Activated CD8-positive, alpha-beta memory T cell treated with anti-CD3 and anti-CD28 coated beads, Interleukin-2, amount 10 ng/mL, durations not matched to agents 7 days and 5 days (primary cell): ENCODE measurements around the gene ZNF526. TPM values are rescaled to one million over a fixed set of nuclear protein-coding genes. Genes with fewer than 3 reads are reported as not detected.
"Not testable (repeated sequence)": the region's sequence is repeated elsewhere in the genome, so short reads cannot be mapped to it uniquely, and the experiment has no call there.

ENCODE experiments used
- ATAC-seq: fragments of 150-1000 bp; cut with Tn5 transposase; one replicate; pipeline ENCODE4 v1.10.0; 2021; ENCODE audit warnings: moderate library complexity
- CTCF ChIA-PET: fragments of 350-600 bp; sonication (Branson Sonifier 250); formaldehyde crosslinking; loops from one replicate; lab custom pipeline; 2021; ENCODE audit warnings: antibody characterized with exemption; lab: Charles Lee
- DNase-seq: peaks from one replicate; pipeline ENCODE4 v3.0.0-alpha.2; 2020
- H3K27ac Mint-ChIP-seq: one replicate; pipeline ENCODE4 v1.8.0; 2021; ENCODE audit warnings: mild to moderate bottlenecking, mixed read lengths
- H3K27me3 Mint-ChIP-seq: one replicate; pipeline ENCODE4 v1.8.0; 2021; ENCODE audit warnings: mixed read lengths
- H3K36me3 Mint-ChIP-seq: one replicate; pipeline ENCODE4 v1.8.0; 2021; ENCODE audit warnings: mild to moderate bottlenecking, mixed read lengths
- H3K4me1 Mint-ChIP-seq: one replicate; pipeline ENCODE4 v1.8.0; 2021; ENCODE audit warnings: mixed read lengths
- H3K4me3 Mint-ChIP-seq: one replicate; pipeline ENCODE4 v1.8.0; 2021; ENCODE audit warnings: mild to moderate bottlenecking, moderate library complexity, mixed read lengths
- H3K9me3 Mint-ChIP-seq: one replicate; pipeline ENCODE4 v1.8.0; 2022; ENCODE audit warnings: low read depth, mixed read lengths
- total RNA-seq, 2 experiments: library from RNA; stranded (reverse); gene quantifications; one replicate each; pipeline ENCODE4 v1.2.3, GENCODE V29; 2021

The ZNF526 gene
- total RNA-seq, 2 experiments from 2014 or later, result 21.9 to 24.4 TPM

- Mint-ChIP-seq H3K27me3 (peaks cover 8% of the 10 kb centered on the region), H3K4me3 (peak within 1 kb of the TSS; percentile 68), H3K9me3 (no peaks in the 10 kb centered on the region), H3K4me1 (peaks cover 29% of the 10 kb centered on the region), H3K27ac (peak within 1 kb of the TSS; percentile 76), H3K36me3 (peaks cover 2% of the 10 kb centered on the region)
- CTCF ChIA-PET, result interaction anchor here (1.4 to 1.9 kb wide), 2 partner anchors 11 to 24 kb away, joined by 5 to 7 read pairs; no protein-coding TSS in a partner anchor
- DNase-seq, result peak; percentile 91
- ATAC-seq, result peak; percentile 76
These were observed 35.0 kb downstream of the ZNF526 start, which contains the start of gene ERF for GRCh38 chr19:42254850-42255765. ERF (minus strand) TSS chr19:42255128; CDS start chr19:42254999, 129 bp downstream.

GRCh38 chr19:42255766-42256745, 35.9 kb downstream of the ZNF526 start:
- no peak overlapping the region for H3K27ac Mint-ChIP-seq

DNA sequence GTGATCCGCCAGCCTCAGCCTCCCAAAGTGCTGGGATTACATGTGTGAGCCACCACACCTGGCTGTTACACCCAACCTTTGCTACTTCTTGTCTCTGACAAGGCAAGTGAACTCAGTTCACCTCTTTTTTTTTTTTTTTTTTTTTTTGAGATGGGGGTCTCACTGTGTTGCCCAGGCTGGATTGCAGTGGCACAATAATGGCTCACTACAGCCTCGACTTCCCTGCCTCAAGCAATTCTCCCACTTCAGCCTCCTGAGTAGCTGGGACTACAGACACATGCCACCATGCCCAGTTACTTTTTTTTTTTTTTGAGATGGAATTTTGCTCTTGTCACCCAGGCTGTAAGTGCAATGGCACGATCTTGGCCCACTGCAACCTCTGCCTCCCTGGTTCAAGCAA, 37.7 kb downstream of the ZNF526 start:
- CTCF ChIA-PET, result interaction anchor here (0.7 to 2.0 kb wide), 6 partner anchors 13 to 911 kb away, joined by 3 to 8 read pairs (median 4); no protein-coding TSS in a partner anchor
- H3K9me3 Mint-ChIP-seq, result not testable (repeated sequence)

More at GRCh38 chr19:42255766-42256745, 35.9 kb downstream of the ZNF526 start:
- DNase-seq (peak; percentile 46), ATAC-seq (no peak)
- peak overlapping the region; percentile 40 for H3K4me3 Mint-ChIP-seq
- peaks cover 2% of the 10 kb centered on the region for H3K36me3 Mint-ChIP-seq
- H3K4me1 Mint-ChIP-seq, result peaks cover 23% of the 10 kb centered on the region
- H3K9me3 Mint-ChIP-seq, result no peaks in the 10 kb centered on the region
- H3K27me3 Mint-ChIP-seq, result peaks cover 8% of the 10 kb centered on the region
- CTCF ChIA-PET, result interaction anchor here (1.4 to 1.9 kb wide), 2 partner anchors 11 to 23 kb away, joined by 5 to 7 read pairs; no protein-coding TSS in a partner anchor

GRCh38 chr19:42261763-42262162, 41.7 kb downstream of the ZNF526 start:
- Mint-ChIP-seq H3K9me3 (no peaks in the 10 kb centered on the region), H3K27ac (no peak overlapping the region), H3K27me3 (peaks cover 5% of the 10 kb centered on the region), H3K36me3 (no peaks in the 10 kb centered on the region), H3K4me3 (no peak overlapping the region), H3K4me1 (peaks cover 11% of the 10 kb centered on the region)
- ATAC-seq (peak; percentile 69), DNase-seq (no peak)
- CTCF ChIA-PET, result interaction anchor here (0.8 to 1.1 kb wide), 2 partner anchors 9 to 18 kb away, joined by 3 read pairs; no protein-coding TSS in a partner anchor

More for the DNA sequence above, 37.7 kb downstream of the ZNF526 start:
- not testable (repeated sequence) for H3K4me3 Mint-ChIP-seq, H3K36me3 Mint-ChIP-seq, DNase-seq, H3K27ac Mint-ChIP-seq, ATAC-seq
- H3K27me3 Mint-ChIP-seq, result peaks cover 11% of the 10 kb centered on the region
- H3K4me1 Mint-ChIP-seq, result peaks cover 19% of the 10 kb centered on the region

DNA sequence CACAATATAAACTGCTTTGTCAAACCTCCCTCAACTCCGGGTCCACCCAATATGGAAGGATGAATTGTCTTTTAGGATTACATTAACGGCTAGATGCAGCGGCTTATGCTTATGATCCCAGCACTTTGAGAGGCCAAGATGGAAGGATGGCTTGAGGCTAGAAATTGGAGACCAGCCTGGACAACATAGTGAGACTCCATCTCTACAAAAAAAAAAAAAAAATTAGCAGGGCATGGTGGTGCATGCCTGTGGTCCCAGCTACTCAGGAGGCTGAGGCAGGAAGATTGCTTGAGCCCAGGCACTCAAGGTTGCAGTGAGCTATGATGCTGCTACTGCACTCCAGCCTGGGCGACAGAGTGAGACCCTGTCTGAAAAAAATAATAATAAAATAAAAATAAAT, 46.0 kb downstream of the ZNF526 start:
- CTCF ChIA-PET, result interaction anchor here (1.2 to 2.2 kb wide), 3 partner anchors 13 to 21 kb away, joined by 3 to 10 read pairs (median 6); no protein-coding TSS in a partner anchor
- ATAC-seq, H3K9me3 Mint-ChIP-seq, H3K36me3 Mint-ChIP-seq, H3K27ac Mint-ChIP-seq, H3K27me3 Mint-ChIP-seq, H3K4me3 Mint-ChIP-seq, DNase-seq: not testable (repeated sequence)
- peaks cover 32% of the 10 kb centered on the region for H3K4me1 Mint-ChIP-seq

GRCh38 chr19:42266928-42267603, 47.0 kb downstream of the ZNF526 start:
- H3K9me3 Mint-ChIP-seq, H3K36me3 Mint-ChIP-seq, ATAC-seq, H3K27ac Mint-ChIP-seq, DNase-seq, H3K4me3 Mint-ChIP-seq, H3K27me3 Mint-ChIP-seq: not testable (repeated sequence)
- CTCF ChIA-PET, result interaction anchor here (1.2 to 2.2 kb wide), 3 partner anchors 12 to 22 kb away, joined by 3 to 10 read pairs (median 6); no protein-coding TSS in a partner anchor
- peaks cover 32% of the 10 kb centered on the region for H3K4me1 Mint-ChIP-seq

- Mint-ChIP-seq H3K4me3 (no peak overlapping the region), H3K36me3 (peaks cover 4% of the 10 kb centered on the region), H3K27me3 (no peaks in the 10 kb centered on the region), H3K9me3 (no peaks in the 10 kb centered on the region), H3K27ac (no peak overlapping the region), H3K4me1 (peaks cover 27% of the 10 kb centered on the region)
- DNase-seq (no peak), ATAC-seq (no peak)
- CTCF ChIA-PET, result interaction anchor here (2.0 to 2.2 kb wide), 2 partner anchors 12 to 23 kb away, joined by 6 to 10 read pairs; no protein-coding TSS in a partner anchor
These were observed 47.6 kb downstream of the ZNF526 start for GRCh38 chr19:42267644-42268141.

GRCh38 chr19:42268142-42268703, 48.1 kb downstream of the ZNF526 start:
- Mint-ChIP-seq H3K36me3 (peaks cover 6% of the 10 kb centered on the region), H3K4me1 (peaks cover 27% of the 10 kb centered on the region), H3K27ac (no peak overlapping the region), H3K9me3 (no peaks in the 10 kb centered on the region), H3K27me3 (no peaks in the 10 kb centered on the region), H3K4me3 (no peak overlapping the region)
- peak; percentile 71 for ATAC-seq
- DNase-seq, result peak; percentile 100
- CTCF ChIA-PET, result interaction anchor here (2.2 kb wide), 1 partner anchor 11 kb away, joined by 10 read pairs; no protein-coding TSS in a partner anchor

DNA sequence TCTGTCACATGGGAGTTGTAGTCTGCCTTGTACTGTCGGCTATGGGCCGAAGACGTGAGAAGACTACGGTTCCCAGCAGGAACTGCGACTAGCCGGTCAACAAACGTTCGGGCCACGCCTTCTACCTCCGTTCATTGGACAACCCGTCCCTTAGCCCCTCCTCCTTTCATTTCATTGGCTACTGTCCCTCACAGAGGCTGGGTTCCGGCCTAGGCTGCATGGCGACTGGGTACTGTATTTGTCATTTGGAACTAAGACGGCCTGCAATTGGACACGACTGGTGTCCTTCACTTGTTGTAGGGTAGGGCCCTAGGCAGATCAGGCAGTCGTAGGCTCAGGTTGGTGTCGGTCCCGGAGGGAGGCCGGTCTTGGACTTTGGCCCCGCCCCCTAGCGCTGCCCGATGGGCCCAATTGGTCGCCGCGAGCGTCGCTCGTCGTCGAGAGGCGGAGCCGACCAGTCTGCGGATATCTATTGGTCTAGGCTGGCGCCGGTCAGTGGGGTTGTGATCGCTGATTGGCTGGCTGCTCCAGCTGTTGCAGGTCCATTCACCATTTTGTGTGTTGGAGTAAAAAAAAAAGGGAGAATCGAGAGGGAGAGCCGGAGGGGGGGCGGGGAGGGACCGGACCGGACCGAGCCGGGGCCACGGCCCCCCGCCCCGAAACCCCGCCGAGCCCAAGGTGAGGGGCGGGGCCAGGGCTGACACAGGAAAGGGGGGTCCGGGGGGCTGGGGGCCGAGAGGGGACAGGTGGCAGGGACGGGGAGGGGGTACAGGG, 48.8 kb downstream of the ZNF526 start, which contains the start of gene CIC:
Gene CIC (plus strand): TSS at position 549 of the 774 bp plus-strand sequence. CDS start 2,532 bp downstream, outside the sequence.
- Mint-ChIP-seq H3K4me1 (peaks cover 27% of the 10 kb centered on the region), H3K27ac (peak within 1 kb of the TSS; percentile 99), H3K9me3 (no peaks in the 10 kb centered on the region), H3K27me3 (no peaks in the 10 kb centered on the region), H3K4me3 (no peak within 1 kb of the TSS), H3K36me3 (peaks cover 9% of the 10 kb centered on the region)
- ATAC-seq (peak; percentile 85), DNase-seq (peak; percentile 100)
- CTCF ChIA-PET, result interaction anchor here (1.6 to 3.2 kb wide), 4 partner anchors 11 to 26 kb away, joined by 3 to 44 read pairs (median 14); partner anchors contain the start of gene GSK3A

DNA sequence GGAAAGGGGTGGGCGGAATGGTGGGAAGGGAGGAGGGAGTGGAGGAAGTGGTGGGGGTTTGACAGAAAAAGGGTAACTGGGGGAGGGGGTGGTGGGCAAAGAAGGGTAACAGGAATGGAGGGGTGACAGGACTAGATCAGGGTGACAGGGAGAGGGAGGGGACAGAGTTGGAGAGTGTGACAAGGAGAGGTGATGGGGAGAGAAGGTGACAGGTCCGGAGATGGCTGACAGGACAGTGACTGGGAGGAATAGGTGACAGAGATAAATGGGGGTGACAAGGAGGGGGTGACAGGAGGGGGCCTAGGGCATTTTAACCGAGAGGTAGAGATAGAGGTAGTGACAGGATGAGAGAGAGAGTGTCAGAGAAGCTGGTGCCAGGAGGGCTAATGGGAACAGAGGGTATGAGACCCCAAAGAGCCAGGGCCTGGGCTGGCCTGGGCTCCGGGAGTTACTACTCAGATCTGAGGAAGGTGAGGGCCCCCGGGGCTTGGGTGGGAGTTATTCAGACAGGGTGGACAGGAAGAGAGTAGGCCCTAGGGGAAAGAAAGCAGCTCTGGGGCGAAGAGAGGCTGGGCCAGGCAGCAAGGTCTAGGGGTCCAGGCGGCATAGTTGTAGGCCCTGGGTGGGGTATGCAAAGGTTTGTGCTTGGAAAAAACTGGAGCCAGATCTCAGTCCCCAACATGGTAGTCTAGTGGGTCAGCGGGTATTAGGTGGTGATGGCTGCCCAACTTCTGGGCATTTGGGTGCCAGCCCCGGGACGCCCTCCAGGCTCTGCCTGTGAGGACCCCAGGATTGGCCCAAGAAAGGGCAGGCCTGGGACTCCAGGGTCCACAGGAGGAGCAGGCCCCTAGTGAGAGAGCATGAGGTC, 49.6 kb downstream of the ZNF526 start:
- CTCF ChIA-PET, result interaction anchor here (0.9 to 3.2 kb wide), 14 partner anchors 9 to 161 kb away, joined by 3 to 44 read pairs (median 5); partner anchors contain the start of genes DEDD2, GSK3A, PAFAH1B3 and POU2F2
- ATAC-seq, result no peak
- no peak overlapping the region for H3K4me3 Mint-ChIP-seq
- H3K27ac Mint-ChIP-seq, result peak overlapping the region; percentile 99
- H3K4me1 Mint-ChIP-seq, result peaks cover 30% of the 10 kb centered on the region
- no peak for DNase-seq
- no peaks in the 10 kb centered on the region for H3K27me3 Mint-ChIP-seq
- no peaks in the 10 kb centered on the region for H3K9me3 Mint-ChIP-seq
- H3K36me3 Mint-ChIP-seq, result peaks cover 9% of the 10 kb centered on the region
